NCI-H2196 treated with DMSO at 0.1 percent for 48 hours (cell line): ENCODE data around the gene ARHGAP30.
A peak's percentile ranks its signal among the peaks of the same experiment; 100 is the strongest.

ENCODE experiments used
- DNase-seq: peaks from one replicate; lab custom pipeline; 2025; ENCODE audit not compliant: unreplicated experiment; lab: John Stamatoyannopoulos, UW

ARHGAP30 gene

GRCh38 chr1:161013488-161014230, 56.0 kb downstream of the ARHGAP30 start:
- DNase-seq, result peak; percentile 80

GRCh38 chr1:161013131-161013487, 56.6 kb downstream of the ARHGAP30 start:
- DNase-seq, result no peak

GRCh38 chr1:161012420-161012819, 57.3 kb downstream of the ARHGAP30 start:
- no peak for DNase-seq

GRCh38 chr1:161009602-161010211, 60.0 kb downstream of the ARHGAP30 start:
- no peak for DNase-seq

GRCh38 chr1:161008869-161009510, 60.7 kb downstream of the ARHGAP30 start:
- DNase-seq, result no peak

- DNase-seq, result no peak
Measured at GRCh38 chr1:161007369-161007768, 62.3 kb downstream of the ARHGAP30 start.

- no peak for DNase-seq
Measured at GRCh38 chr1:161006563-161006962, 63.1 kb downstream of the ARHGAP30 start.

GRCh38 chr1:161001525-161001924, 68.2 kb downstream of the ARHGAP30 start:
- no peak for DNase-seq

GRCh38 chr1:161000736-161001480, 68.8 kb downstream of the ARHGAP30 start:
- no peak for DNase-seq

- DNase-seq, result no peak
Measured at GRCh38 chr1:160999376-160999775, 70.3 kb downstream of the ARHGAP30 start.

GRCh38 chr1:160997323-160998038, 72.2 kb downstream of the ARHGAP30 start:
- peak; percentile 31 for DNase-seq
